Testis (tissue), 3 donors: ENCODE results near the gene MAPK8IP1. TPM values are rescaled to one million over a fixed set of nuclear protein-coding genes. Genes with fewer than 3 reads are reported as not detected.

ENCODE experiments used
- DNase-seq: peaks from one replicate; pipeline ENCODE4 v3.0.0-alpha.2; 2019
- H3K27ac ChIP-seq, 2 donors: fragments of 200-600 bp; sonication (generic); one replicate each; pipeline ENCODE4 v1.5.1; 2019
- H3K27me3 ChIP-seq: fragments of 200-600 bp; sonication (generic); one replicate; pipeline ENCODE4 v1.5.1; 2019
- H3K36me3 ChIP-seq: fragments of 200-600 bp; sonication (generic); one replicate; pipeline ENCODE4 v1.5.1; 2017; ENCODE audit warnings: low read depth; ENCODE audit errors: missing control alignments
- H3K4me1 ChIP-seq: fragments of 200-600 bp; sonication (generic); one replicate; pipeline ENCODE4 v1.5.1; 2019
- H3K4me3 ChIP-seq, 2 donors: fragments of 200-600 bp; sonication (generic); one replicate each; pipeline ENCODE4 v1.5.1; 2017 to 2019
- H3K9me3 ChIP-seq: fragments of 200-600 bp; sonication (generic); one replicate; pipeline ENCODE4 v1.5.1; 2017
- CTCF ChIP-seq, 3 experiments: fragments of 450-650 bp in 2 of 3; fragments of 200-600 bp in 1 of 3; sonication (generic) in 1 of 3; IDR thresholded peaks; one replicate each; pipeline ENCODE4 v1.5.1; 2016 to 2019; ENCODE audit warnings: antibody characterized with exemption in 3 of 3, mild to moderate bottlenecking in 2 of 3, moderate library complexity in 1 of 3
- POLR2A ChIP-seq: fragments of 450-650 bp; IDR thresholded peaks from one replicate; pipeline ENCODE4 v1.6.1; 2017; ENCODE audit warnings: antibody characterized with exemption, mild to moderate bottlenecking, moderate library complexity
- WGBS, 2 donors: methylation state at CpG; one replicate each; pipeline ENCODE4 v1.1.5; 2018; 5-methylcytosine and 5-hydroxymethylcytosine counted together
- intact Hi-C: fragments of 100-400 bp; cut with DNase I; formaldehyde crosslinking; loops from one replicate; pipeline ENCODE4 v1.15.1; 2023; ENCODE audit warnings: low total_unique reads
- polyA plus RNA-seq: library from polyadenylated mRNA; stranded (reverse); fragments of 350-450 nt; fragmentation: Illumina TruSeq; extraction: RNeasy Lipid Tissue Mini Kit (QIAGEN cat#74804); gene quantifications from one replicate; pipeline ENCODE4 v1.2.3, GENCODE V29; 2014; ENCODE audit warnings: low read depth, low replicate concordance; ENCODE audit not compliant: insufficient read depth
- total RNA-seq, 2 donors: library from RNA; depleted of rRNA; stranded (reverse); fragments of >200 nt; gene quantifications; one replicate each; pipeline ENCODE4 v1.2.3, GENCODE V29; 2016

The MAPK8IP1 gene
- total and polyA plus RNA-seq, 3 donors from 2014 or later = 54.5 to 62.9 (median 57.5) TPM

- Histone ChIP-seq H3K9me3 (no peaks in the 10 kb centered on the region), H3K36me3 (no peaks in the 10 kb centered on the region), H3K27me3 (no peaks in the 10 kb centered on the region), H3K4me3 (no peak overlapping the region), H3K27ac (no peak overlapping the region), H3K4me1 (no peaks in the 10 kb centered on the region)
- DNase-seq = no peak
- no peak for TF ChIP-seq CTCF (IDR thresholded peaks at IDR 0.05)
- TF ChIP-seq POLR2A = no peak
- WGBS, 2 donors = 79 to 91% methylated on average over 4 of the region's 4 CpGs
- intact Hi-C loops = no loop called here
These were observed 51.1 kb downstream of the MAPK8IP1 start for GRCh38 chr11:45936511-45937054.

- Histone ChIP-seq H3K36me3 (no peaks in the 10 kb centered on the region), H3K27ac (no peak overlapping the region), H3K9me3 (no peaks in the 10 kb centered on the region), H3K27me3 (no peaks in the 10 kb centered on the region), H3K4me1 (no peaks in the 10 kb centered on the region), H3K4me3 (no peak overlapping the region)
- TF ChIP-seq CTCF (IDR thresholded peaks at IDR 0.05) (no peak), POLR2A (no peak)
- DNase-seq = no peak
- WGBS, 2 donors = 90% methylated on average over 10 of the region's 10 CpGs
- intact Hi-C loops = no loop called here
These were observed 52.5 kb downstream of the MAPK8IP1 start for GRCh38 chr11:45937916-45938315.

- Histone ChIP-seq H3K27me3 (no peaks in the 10 kb centered on the region), H3K9me3 (no peaks in the 10 kb centered on the region), H3K4me3 (no peak overlapping the region), H3K36me3 (no peaks in the 10 kb centered on the region), H3K27ac (no peak overlapping the region), H3K4me1 (no peaks in the 10 kb centered on the region)
- intact Hi-C loops = no loop called here
- no peak for DNase-seq
- 87 to 89% methylated on average over 2 of the region's 2 CpGs for WGBS, 2 donors
- TF ChIP-seq CTCF (IDR thresholded peaks at IDR 0.05) (no peak), POLR2A (no peak)
These were observed 54.4 kb downstream of the MAPK8IP1 start for GRCh38 chr11:45939836-45940235.

GRCh38 chr11:45941285-45941684, 55.8 kb downstream of the MAPK8IP1 start:
- intact Hi-C loops = no loop called here

More at GRCh38 chr11:45941285-45941684, 55.8 kb downstream of the MAPK8IP1 start:
- no peak overlapping the region for H3K4me3 ChIP-seq
- TF ChIP-seq CTCF (IDR thresholded peaks at IDR 0.05) = no peak
- TF ChIP-seq POLR2A = no peak
- H3K27me3 ChIP-seq = no peaks in the 10 kb centered on the region
- no peaks in the 10 kb centered on the region for H3K9me3 ChIP-seq
- H3K36me3 ChIP-seq = no peaks in the 10 kb centered on the region
- no peak for DNase-seq
- 90 to 95% methylated on average over 4 of the region's 4 CpGs for WGBS, 2 donors
- no peaks in the 10 kb centered on the region for H3K4me1 ChIP-seq
- no peak overlapping the region for H3K27ac ChIP-seq
